Measurements from ENCODE around the gene TPRG1L.

Gene TPRG1L

GRCh38 chr1:3649342-3650247 is 24.8 kb downstream of the TPRG1L start, which contains the start of gene WRAP73:
Gene WRAP73 (minus strand): TSS chr1:3650103. CDS start chr1:3649999, 104 bp downstream.
- peak; percentile 91 for DNase-seq

GRCh38 chr1:3650248-3651025 is 25.6 kb downstream of the TPRG1L start:
- DNase-seq, result no peak

GRCh38 chr1:3651026-3651929 is 26.5 kb downstream of the TPRG1L start:
- peak in 1 of 2 donors; percentile 11 for DNase-seq

GRCh38 chr1:3651930-3652547 is 27.2 kb downstream of the TPRG1L start, which contains the start of gene TP73:
Gene TP73 (plus strand): TSS chr1:3652516. CDS start chr1:3682366, 29,850 bp downstream.
- DNase-seq, result peak in 1 of 2 donors; percentile 8

GRCh38 chr1:3652548-3653285 is 27.9 kb downstream of the TPRG1L start:
- DNase-seq, result no peak

- DNase-seq, result no peak
These were observed 28.4 kb downstream of the TPRG1L start for GRCh38 chr1:3653286-3653618.

- no peak for DNase-seq
These were observed 29.9 kb downstream of the TPRG1L start for GRCh38 chr1:3654549-3655281.

GRCh38 chr1:3656450-3657095 is 31.8 kb downstream of the TPRG1L start:
- no peak for DNase-seq

- no peak for DNase-seq
These were observed 32.3 kb downstream of the TPRG1L start for GRCh38 chr1:3657096-3657475.

GRCh38 chr1:3657578-3658230 is 32.9 kb downstream of the TPRG1L start:
- no peak for DNase-seq

GRCh38 chr1:3658231-3658615 is 33.4 kb downstream of the TPRG1L start:
- no peak for DNase-seq

GRCh38 chr1:3659093-3659492 is 34.3 kb downstream of the TPRG1L start:
- no peak for DNase-seq

- DNase-seq, result no peak
These were observed 35.9 kb downstream of the TPRG1L start for GRCh38 chr1:3660704-3661103.

GRCh38 chr1:3661631-3662030 is 36.8 kb downstream of the TPRG1L start:
- DNase-seq, result no peak

GRCh38 chr1:3662080-3662671 is 37.4 kb downstream of the TPRG1L start:
- DNase-seq, result no peak

- no peak for DNase-seq
These were observed 39.3 kb downstream of the TPRG1L start for GRCh38 chr1:3663999-3664699.

GRCh38 chr1:3664700-3665375 is 40.0 kb downstream of the TPRG1L start:
- DNase-seq, result no peak

GRCh38 chr1:3668148-3668547 is 43.3 kb downstream of the TPRG1L start:
- no peak for DNase-seq
